Small intestine (tissue), 16 donors: ENCODE results near the gene ACOT11. TPM values are rescaled to one million over a fixed set of nuclear protein-coding genes. Genes with fewer than 3 reads are reported as not detected.

Experiments
- DNase-seq, 2 donors: peaks; one replicate each; pipeline versions ENCODE4 v3.0.0 to v3.0.0-alpha.2; 2013
- FAIRE-seq: peaks from 2 replicates; lab custom pipeline; 2012; peaks lifted over from hg19 to GRCh38; lab: Jason Lieb, UNC
- H3K27ac ChIP-seq, 3 donors: one replicate each; pipeline ENCODE4 v1.5.1; 2013; ENCODE audit warnings: low read length in 2 of 3, mild to moderate bottlenecking in 2 of 3, control low read depth in 1 of 3, inconsistent platforms in 1 of 3, low read depth in 1 of 3, moderate library complexity in 1 of 3
- H3K27me3 ChIP-seq, 3 donors: one replicate each; pipeline ENCODE4 v1.6.1; 2013; ENCODE audit warnings: low read length in 3 of 3, inconsistent platforms in 1 of 3; ENCODE audit not compliant: control insufficient read depth in 3 of 3, insufficient read depth in 3 of 3
- H3K36me3 ChIP-seq, 3 donors: one replicate each; pipeline ENCODE4 v1.6.1; 2013; ENCODE audit warnings: low read length in 3 of 3, inconsistent platforms in 1 of 3, low read depth in 1 of 3, mild to moderate bottlenecking in 1 of 3, moderate library complexity in 1 of 3; ENCODE audit not compliant: control insufficient read depth in 3 of 3, insufficient read depth in 2 of 3
- H3K4me1 ChIP-seq, 3 donors: one replicate each; pipeline ENCODE4 v1.6.1; 2013; ENCODE audit warnings: low read length in 2 of 3, inconsistent platforms in 1 of 3, low read depth in 1 of 3, mild to moderate bottlenecking in 1 of 3, moderate library complexity in 1 of 3; ENCODE audit not compliant: control insufficient read depth in 3 of 3, insufficient read depth in 2 of 3
- H3K4me3 ChIP-seq, 3 donors: one replicate each; pipeline ENCODE4 v1.5.1; 2013; ENCODE audit warnings: low read length in 3 of 3, control low read depth in 1 of 3, inconsistent platforms in 1 of 3, low read depth in 1 of 3, mild to moderate bottlenecking in 1 of 3, moderate library complexity in 1 of 3
- H3K9me3 ChIP-seq, 2 donors: one replicate each; pipeline ENCODE4 v1.6.1; 2013; ENCODE audit warnings: low read depth in 1 of 2, low read length in 1 of 2; ENCODE audit not compliant: control insufficient read depth in 2 of 2, insufficient read depth in 1 of 2
- WGBS, 3 donors: extraction: QIAGEN DNeasy Blood & Tissue Kit; methylation state at CpG; one replicate each; pipeline ENCODE4 v1.1.7; 2013; 5-methylcytosine and 5-hydroxymethylcytosine counted together
- long read RNA-seq, 10 donors: transcript quantifications; one replicate each; lab custom pipeline, GENCODE V29; 2026
- polyA plus RNA-seq, 4 donors: library from polyadenylated mRNA; stranded (reverse) in 3 of 4; unstranded in 1 of 4; fragments of 200-250 nt in 3 of 4; fragments of 120-200 nt in 1 of 4; gene quantifications; one replicate each; pipeline versions ENCODE4 v1.2.1 to v1.2.3, GENCODE V29; 2013
- donor health status: healthy with polysubstance abuse.
- donor health status: control.
- donor health status: control.
- donor health status: Bipolar disorder and iron deficiency.
- donor health status: healthy.

The ACOT11 gene
- 100 to 1,000 TPM in 1 of 4 donors, 10 to 100 TPM in 3; 30.4 to 101 (median 46.4) TPM for polyA plus RNA-seq
- long read RNA-seq, donor 1: 0 reads
- long read RNA-seq, donor 2, partial matches to known transcripts: 6 of 6 reads
- long read RNA-seq, donor 2, other reads (novel, unspliced or antisense): 0 of 6 reads
- long read RNA-seq, donor 3: 0 reads
- long read RNA-seq, donor 4: 0 reads
- long read RNA-seq, donor 5: 0 reads
- long read RNA-seq, donor 6: 0 reads
- long read RNA-seq, donor 7: 0 reads
- long read RNA-seq, donor 8: 0 reads
- long read RNA-seq, donor 9: 0 reads
- long read RNA-seq, donor 10: 0 reads

DNA sequence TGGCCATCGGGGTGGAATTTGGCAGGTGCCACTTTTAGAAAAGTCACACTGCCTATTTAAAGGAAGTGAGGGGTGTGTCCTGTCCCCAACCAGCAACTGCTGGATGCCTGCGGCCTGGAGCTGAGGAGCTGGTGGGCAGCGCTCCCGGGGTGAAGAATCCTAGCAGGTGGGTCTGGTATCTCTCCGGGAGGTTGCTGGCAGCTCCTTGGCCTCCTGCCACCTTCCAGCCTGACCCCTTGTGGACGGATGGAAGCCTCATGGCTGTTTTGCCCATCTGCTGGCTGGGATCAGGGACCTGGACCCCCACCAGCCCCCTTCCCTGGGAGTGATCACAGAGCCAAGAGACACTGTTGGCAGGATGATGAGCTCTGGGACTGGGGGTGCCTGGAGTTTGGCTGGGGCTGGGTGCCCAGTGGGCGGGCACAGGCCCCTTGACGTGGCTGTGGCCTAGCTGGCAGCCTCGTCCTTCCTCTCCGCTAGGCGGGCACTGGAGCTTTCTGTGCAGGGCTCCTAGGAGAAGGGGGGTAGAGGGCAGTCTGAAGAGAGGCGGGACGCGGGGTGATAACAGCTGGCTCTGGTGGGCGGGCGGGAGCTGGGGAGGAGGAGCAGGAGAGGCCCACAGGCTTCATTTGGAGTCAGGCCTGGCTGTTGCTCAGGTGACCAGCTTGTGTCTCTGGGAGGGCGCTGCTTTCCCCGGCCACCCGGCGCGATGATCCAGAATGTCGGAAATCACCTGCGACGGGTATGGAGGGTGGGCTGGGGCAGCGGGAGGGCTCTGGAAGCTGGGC, at the start of gene ACOT11:
Gene ACOT11, plus strand, starts transcription at position 628 of the 788 bp plus-strand sequence. Its CDS starts 82 bp downstream, at position 710.
- WGBS, 3 donors: 43 to 61% (median 48%) methylated on average over 24 to 25 of the region's 25 CpGs
- peaks cover 0 to 10% (median 0%) of the 10 kb centered on the region in 3 donors for H3K36me3 ChIP-seq
- no peaks in the 10 kb centered on the region for H3K9me3 ChIP-seq
- peak in 1 of 2 donors; percentile 84 for DNase-seq
- FAIRE-seq: no peak
- peaks cover 0 to 31% (median 0%) of the 10 kb centered on the region in 3 donors for H3K4me1 ChIP-seq
- peak within 1 kb of the TSS in 1 of 3 donors; percentile 3 for H3K4me3 ChIP-seq
- no peaks in the 10 kb centered on the region for H3K27me3 ChIP-seq
- peak within 1 kb of the TSS in 1 of 3 donors; percentile 63 for H3K27ac ChIP-seq

DNA sequence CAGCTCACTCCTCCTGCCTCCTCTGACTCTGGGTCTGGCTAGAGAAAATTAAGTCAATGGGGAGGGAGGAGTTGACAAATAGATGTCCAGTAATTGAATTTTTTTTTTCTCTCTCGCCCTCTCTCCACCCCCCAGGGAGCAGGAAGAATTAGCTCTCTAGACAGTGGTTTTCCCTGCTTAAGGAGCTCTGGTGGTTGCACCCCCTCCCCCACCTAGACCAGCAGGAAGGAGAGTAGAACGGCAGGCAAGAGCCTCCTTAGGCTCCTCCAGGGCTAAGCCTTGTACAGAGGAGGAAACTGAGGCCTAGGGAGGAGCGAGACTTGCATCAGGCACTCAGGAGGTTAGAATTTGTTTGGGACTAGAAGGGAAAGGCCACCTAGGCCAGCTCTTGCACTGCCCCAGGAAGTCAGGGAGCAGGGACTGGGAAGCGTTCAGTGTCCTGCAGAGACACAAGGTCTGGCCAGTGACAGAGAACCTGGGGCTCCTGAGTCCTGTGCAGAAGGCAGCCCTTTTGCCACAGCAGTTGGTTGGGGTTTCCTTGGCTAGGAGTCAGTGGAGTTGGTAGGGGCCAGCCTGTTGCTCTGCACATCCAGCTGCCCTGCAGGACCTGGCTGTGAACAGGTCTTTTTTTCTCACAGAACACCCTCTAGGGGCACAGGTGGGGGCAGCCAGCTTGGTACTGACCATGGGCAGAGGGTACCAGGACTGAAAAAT, 49.5 kb upstream of the ACOT11 start:
- WGBS, 3 donors: 80 to 87% (median 80%) methylated on average over 4 of the region's 4 CpGs
- FAIRE-seq: no peak
- DNase-seq: no peak
- Histone ChIP-seq H3K4me3 (peak overlapping the region in 1 of 3 donors; percentile 20), H3K27ac (no peak overlapping the region), H3K4me1 (peaks cover 0 to 12% (median 0%) of the 10 kb centered on the region in 3 donors), H3K9me3 (peaks cover 0 to 9% of the 10 kb centered on the region in 2 donors), H3K36me3 (no peaks in the 10 kb centered on the region), H3K27me3 (peaks cover 0 to 18% (median 0%) of the 10 kb centered on the region in 3 donors)

DNA sequence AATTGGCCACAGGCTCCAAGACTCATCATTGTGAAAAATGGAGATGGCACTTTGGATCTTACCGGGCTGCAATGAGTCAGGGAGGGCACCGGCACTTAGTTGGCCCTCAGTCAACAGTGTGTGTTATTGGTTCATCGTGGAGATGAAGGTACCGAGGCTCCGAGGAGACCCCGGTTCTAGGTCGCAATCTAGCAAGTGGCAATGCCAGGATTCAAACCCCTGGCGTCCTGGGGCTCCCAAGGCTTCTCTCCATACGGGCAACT, 49.0 kb upstream of the ACOT11 start:
- peak overlapping the region in 2 of 3 donors; percentile 20 to 39 for H3K4me3 ChIP-seq
- H3K27me3 ChIP-seq: peaks cover 0 to 18% (median 0%) of the 10 kb centered on the region in 3 donors
- H3K36me3 ChIP-seq: no peaks in the 10 kb centered on the region
- DNase-seq (no peak), FAIRE-seq (no peak)
- no peak overlapping the region for H3K27ac ChIP-seq
- H3K9me3 ChIP-seq: peaks cover 0 to 9% of the 10 kb centered on the region in 2 donors
- WGBS, 3 donors: 1 to 13% (median 8%) methylated on average over 9 of the region's 9 CpGs
- H3K4me1 ChIP-seq: peaks cover 0 to 12% (median 0%) of the 10 kb centered on the region in 3 donors

DNA sequence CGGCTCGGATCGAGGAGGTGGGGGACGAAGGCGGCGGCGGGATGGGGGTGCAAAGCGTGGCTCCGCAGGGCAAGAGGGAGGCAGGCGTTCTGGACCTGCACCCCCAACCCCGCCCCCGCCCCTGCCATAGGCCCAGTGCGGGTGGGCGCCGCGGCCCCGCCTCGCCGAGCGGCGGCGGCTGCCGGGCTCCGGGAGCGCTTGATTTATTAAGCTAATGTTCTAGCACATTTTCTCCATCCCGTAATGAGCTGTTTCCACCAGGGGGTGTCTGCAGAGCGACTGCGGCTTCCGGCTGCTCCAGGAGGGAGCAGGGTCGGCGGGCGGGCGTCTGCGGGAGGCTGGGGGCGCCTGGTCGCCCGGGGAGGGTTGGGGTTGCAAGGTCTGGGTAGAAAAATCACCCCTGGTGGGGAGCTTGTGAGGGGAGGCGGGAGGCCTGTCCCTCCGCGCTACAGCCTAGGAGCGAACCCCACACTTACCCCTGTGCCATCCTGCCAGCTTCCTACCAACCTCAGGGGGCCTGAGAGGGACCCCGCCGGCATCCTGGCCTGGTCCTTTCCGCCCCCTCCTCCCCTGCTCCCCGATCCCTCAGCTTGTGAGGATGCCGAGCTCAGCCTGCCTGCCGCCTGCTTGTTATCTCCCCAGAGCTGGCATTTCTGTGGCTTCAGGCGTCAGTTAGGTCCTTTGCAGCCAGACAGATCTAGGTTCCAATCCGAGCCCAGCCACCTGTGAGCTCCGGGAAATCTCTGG, 48.5 kb upstream of the ACOT11 start:
- Histone ChIP-seq H3K36me3 (no peaks in the 10 kb centered on the region), H3K9me3 (peaks cover 0 to 9% of the 10 kb centered on the region in 2 donors), H3K4me3 (peak overlapping the region in 2 of 3 donors; percentile 20 to 39), H3K27me3 (peaks cover 0 to 18% (median 0%) of the 10 kb centered on the region in 3 donors), H3K27ac (no peak overlapping the region), H3K4me1 (peaks cover 0 to 12% (median 0%) of the 10 kb centered on the region in 3 donors)
- 2 to 3% (median 2%) methylated on average over 34 to 50 of the region's 50 CpGs for WGBS, 3 donors
- no peak for FAIRE-seq
- peak; percentile 50 to 74 for DNase-seq

DNA sequence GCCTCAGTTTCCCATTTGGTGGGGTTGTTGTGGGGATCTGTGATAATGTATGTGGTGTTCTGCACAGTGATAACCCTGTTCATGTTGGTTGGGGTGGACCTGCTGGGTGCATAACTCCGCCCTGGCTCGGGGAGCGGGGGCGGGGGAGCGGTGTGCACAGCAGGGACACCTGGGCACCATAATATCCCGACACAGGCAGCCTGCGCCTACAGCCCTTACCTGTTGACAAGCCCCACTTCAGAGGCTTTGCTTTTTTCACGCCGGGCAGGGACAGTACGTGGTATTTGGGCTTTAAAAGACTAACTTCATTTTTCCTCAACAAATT, 48.0 kb upstream of the ACOT11 start:
- Histone ChIP-seq H3K27me3 (peaks cover 0 to 18% (median 0%) of the 10 kb centered on the region in 3 donors), H3K4me3 (peak overlapping the region in 1 of 3 donors; percentile 17), H3K36me3 (no peaks in the 10 kb centered on the region), H3K27ac (no peak overlapping the region), H3K9me3 (peaks cover 0 to 9% of the 10 kb centered on the region in 2 donors), H3K4me1 (peaks cover 0 to 12% (median 0%) of the 10 kb centered on the region in 3 donors)
- DNase-seq (peak in 1 of 2 donors; percentile 39), FAIRE-seq (no peak)
- 9 to 60% (median 37%) methylated on average over 10 of the region's 10 CpGs for WGBS, 3 donors

DNA sequence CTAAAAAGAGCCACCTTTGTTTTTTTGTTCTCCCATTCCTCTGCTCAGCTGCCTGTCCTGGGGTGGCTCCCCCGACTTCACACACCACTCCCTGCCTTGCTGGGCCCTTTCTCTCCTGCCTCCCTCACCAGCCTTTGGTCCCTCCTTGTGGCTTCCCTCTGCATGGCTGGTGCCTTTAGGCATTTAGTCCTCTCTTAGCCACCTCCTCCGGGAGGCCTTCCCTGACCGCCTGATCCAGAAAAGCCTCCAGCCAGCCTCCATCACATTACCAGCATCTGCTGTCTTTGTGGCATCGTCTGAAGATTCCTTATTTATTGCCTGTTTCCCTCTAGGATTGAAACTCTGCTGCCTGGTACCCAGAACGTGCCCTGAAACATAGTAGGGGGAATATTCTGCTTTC, 46.2 kb upstream of the ACOT11 start:
- no peak overlapping the region for H3K4me3 ChIP-seq
- 78 to 85% (median 84%) methylated on average over 5 of the region's 5 CpGs for WGBS, 3 donors
- H3K27ac ChIP-seq: no peak overlapping the region
- H3K36me3 ChIP-seq: no peaks in the 10 kb centered on the region
- no peak for FAIRE-seq
- peaks cover 0 to 12% (median 0%) of the 10 kb centered on the region in 3 donors for H3K4me1 ChIP-seq
- H3K27me3 ChIP-seq: peaks cover 0 to 18% (median 0%) of the 10 kb centered on the region in 3 donors
- DNase-seq: no peak
- H3K9me3 ChIP-seq: peaks cover 0 to 7% of the 10 kb centered on the region in 2 donors

DNA sequence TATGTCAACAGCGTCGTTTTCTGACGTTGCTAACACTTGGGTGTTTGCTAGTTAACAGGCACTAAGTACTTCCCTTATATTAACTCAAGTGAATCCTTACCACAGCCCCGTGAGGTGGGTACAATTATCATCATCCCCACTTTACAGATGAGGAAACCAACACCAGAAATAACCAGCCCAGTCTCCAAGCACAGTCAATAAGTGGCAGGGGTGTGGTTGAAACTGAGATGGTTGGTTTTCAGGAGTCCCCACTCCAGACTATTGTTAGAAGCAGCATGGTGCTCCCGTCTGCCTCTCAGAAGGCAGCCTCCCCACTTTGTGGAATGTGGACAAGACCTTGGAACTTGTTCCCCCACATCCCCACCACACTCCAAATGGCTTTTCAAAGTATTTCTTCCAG, 45.7 kb upstream of the ACOT11 start:
- Histone ChIP-seq H3K4me1 (peaks cover 0 to 12% (median 0%) of the 10 kb centered on the region in 3 donors), H3K36me3 (no peaks in the 10 kb centered on the region), H3K4me3 (no peak overlapping the region), H3K27ac (no peak overlapping the region), H3K9me3 (peaks cover 0 to 7% of the 10 kb centered on the region in 2 donors), H3K27me3 (peaks cover 0 to 18% (median 0%) of the 10 kb centered on the region in 3 donors)
- DNase-seq (no peak), FAIRE-seq (no peak)
- 76 to 89% (median 87%) methylated on average over 5 of the region's 5 CpGs for WGBS, 3 donors
